AG10803 (cell line): Measurements from ENCODE around the gene FXR2.
"Not testable (repeated sequence)": the region's sequence is repeated elsewhere in the genome, so short reads cannot be mapped to it uniquely, and the experiment has no call there.

Source experiments
- DNase-seq: peaks from one replicate; pipeline ENCODE4 v3.0.0; 2010; ENCODE audit warnings: low read depth
- H3K4me3 ChIP-seq: 2 replicates; pipeline ENCODE4 v1.5.1; 2011; ENCODE audit warnings: mild to moderate bottlenecking, low read length, control low read depth
- TF ChIP-seq, protein P1 (sequence below): conservative IDR thresholded peaks from 2 replicates; pipeline ENCODE4 v1.5.1; 2011; ENCODE audit warnings: mild to moderate bottlenecking, low read length, control low read depth, inconsistent platforms

The FXR2 gene

DNA sequence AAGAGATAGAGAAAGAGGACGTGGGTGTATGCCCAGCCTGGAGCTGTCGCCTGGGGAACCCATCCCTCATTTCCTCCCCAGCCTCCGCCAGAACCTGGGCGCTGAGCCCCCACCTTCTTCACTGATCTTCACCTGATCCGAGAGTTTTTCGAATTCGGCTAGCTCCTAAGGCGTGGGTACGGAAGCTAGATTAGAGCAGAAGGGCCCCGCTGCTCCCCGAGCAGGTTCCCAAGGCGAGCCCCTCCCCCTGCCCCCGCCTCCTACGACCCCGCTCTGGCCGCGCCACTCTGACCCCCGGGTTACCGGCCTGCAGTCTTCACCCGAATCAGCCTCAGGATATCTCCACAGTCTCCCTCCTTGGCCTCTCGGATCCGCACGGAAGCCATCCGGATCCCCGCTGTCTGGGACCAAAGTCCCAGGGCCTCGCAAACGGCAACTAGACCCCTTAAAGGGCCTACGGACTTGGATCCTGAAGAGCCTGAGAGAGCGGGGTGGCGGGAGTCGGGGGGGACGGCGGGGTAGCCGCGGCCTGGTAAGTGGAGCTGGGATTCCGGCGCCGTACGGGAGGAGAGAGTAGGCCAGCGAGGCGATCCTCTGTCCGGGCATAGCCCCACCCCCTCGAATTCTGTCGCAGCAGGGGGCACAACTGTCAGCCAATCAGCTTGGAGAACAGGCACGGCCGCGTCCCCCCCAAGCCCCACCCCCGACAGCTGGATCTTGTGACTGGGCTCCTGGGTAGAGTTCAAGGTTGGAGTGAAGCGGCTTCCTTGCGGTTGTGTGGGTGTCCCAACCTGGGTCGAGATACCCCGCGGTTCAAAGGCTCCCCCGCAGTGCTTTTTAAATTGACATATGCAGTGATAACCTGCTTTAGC is 12.8 kb upstream of the FXR2 start, which contains the start of gene SAT2:
Gene SAT2 (minus strand): TSS at position 572 of the 872 bp plus-strand sequence. CDS start 186 bp downstream, at position 386.
- TF ChIP-seq, protein P1, sequence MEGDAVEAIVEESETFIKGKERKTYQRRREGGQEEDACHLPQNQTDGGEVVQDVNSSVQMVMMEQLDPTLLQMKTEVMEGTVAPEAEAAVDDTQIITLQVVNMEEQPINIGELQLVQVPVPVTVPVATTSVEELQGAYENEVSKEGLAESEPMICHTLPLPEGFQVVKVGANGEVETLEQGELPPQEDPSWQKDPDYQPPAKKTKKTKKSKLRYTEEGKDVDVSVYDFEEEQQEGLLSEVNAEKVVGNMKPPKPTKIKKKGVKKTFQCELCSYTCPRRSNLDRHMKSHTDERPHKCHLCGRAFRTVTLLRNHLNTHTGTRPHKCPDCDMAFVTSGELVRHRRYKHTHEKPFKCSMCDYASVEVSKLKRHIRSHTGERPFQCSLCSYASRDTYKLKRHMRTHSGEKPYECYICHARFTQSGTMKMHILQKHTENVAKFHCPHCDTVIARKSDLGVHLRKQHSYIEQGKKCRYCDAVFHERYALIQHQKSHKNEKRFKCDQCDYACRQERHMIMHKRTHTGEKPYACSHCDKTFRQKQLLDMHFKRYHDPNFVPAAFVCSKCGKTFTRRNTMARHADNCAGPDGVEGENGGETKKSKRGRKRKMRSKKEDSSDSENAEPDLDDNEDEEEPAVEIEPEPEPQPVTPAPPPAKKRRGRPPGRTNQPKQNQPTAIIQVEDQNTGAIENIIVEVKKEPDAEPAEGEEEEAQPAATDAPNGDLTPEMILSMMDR: no peak
- peak; percentile 93 for DNase-seq
- H3K4me3 ChIP-seq: peak within 1 kb of the TSS; percentile 83

DNA sequence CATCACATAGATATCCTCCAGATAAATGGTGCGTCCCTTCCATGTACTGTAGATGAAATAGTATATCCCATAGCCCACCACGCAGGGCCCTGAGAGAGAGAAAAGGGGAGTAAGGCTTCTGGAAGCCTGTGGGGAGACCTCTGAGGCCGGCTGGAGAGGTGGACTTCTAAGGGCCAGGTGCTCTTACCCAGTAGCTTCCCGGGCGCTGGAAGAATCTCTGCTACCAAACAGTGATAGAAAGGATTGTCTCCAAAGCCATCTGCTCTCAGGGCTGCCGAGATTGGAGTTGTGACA is 12.2 kb upstream of the FXR2 start:
- TF ChIP-seq, protein P1: no peak
- H3K4me3 ChIP-seq: peak overlapping the region; percentile 83
- no peak for DNase-seq

DNA sequence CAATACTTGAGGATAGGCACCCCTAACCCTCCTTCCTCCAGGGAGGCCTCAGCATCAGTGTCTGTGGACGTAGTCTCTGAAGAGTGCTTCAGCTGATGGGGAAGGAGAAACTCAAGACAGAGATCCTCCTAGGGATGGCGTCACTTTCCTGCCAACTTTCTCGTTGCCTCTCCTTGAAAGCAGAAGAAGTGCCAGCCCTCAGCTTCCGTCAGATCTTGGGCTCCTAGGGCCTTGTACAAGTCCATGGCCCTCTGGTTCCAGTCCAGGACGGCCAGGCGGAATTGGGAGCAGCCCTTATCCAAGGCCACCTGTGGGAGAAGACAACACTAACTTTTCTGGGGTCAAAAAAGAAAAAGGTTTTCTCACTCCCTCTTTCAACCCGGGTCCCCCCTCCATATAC is 11.6 kb upstream of the FXR2 start:
- TF ChIP-seq, protein P1: no peak
- H3K4me3 ChIP-seq: peak overlapping the region; percentile 83; the same call in 1 of the 2 replicates
- no peak for DNase-seq

DNA sequence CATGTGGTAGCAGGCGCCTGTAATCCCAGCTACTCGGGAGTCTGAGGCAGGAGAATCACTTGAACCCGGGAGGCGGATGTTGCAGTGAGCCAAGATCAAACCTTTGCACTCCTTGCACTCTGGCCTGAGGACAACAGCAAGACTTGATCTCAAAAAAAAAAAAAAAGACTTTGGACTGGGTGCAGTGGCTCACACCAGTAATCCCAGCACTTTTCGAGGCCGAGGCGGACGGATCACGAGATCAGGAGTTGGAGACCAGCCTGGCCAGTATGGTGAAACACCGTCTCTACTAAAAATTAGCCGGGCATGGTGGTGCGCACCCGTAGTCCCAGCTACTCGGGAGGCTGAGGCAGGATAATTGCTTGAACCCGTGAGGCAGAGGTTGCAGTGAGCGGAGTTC is 11.1 kb upstream of the FXR2 start:
- not testable (repeated sequence) for DNase-seq, H3K4me3 ChIP-seq

DNA sequence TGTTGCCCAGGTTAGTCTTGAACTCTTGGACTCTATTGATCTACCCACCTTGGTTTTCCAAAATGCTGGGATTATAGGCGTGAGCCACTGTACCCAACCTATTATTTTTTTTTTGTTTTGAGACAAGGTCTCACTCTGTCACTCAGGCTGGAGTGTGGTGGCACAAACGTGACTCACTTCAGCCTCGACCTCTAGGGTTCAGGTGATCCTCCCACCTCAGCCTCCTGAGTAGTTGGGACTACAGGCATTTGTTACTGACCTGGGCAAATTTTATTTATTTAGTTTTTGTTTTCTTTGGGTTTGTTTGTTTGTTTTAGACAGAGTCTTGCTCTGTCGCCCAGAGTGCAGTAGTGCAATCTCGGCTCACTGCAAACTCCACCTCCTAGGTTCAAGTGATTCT is 9.0 kb upstream of the FXR2 start:
- TF ChIP-seq, protein P1: no peak
- no peak for DNase-seq
- no peak overlapping the region for H3K4me3 ChIP-seq

DNA sequence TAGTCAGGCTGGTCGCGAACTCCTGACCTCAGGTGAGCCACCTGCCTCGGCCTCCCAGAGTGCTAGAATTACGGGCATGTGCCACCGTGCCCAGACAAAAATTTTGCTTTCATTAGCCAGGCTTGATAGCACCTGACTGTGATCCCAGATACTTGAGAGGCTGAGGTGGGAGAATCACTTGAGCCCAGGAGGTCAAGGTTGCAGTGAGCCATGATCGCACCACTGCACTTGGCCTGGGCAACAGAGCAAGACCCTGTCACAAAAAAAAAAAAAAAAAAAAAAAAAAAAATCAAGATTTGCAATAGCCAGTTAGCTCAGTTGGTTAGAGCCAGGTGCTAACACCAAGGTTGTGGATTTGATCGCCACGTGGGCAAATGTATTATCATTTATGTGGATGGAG is 6.1 kb upstream of the FXR2 start:
- no peak overlapping the region for H3K4me3 ChIP-seq
- no peak for DNase-seq
- TF ChIP-seq, protein P1: no peak

DNA sequence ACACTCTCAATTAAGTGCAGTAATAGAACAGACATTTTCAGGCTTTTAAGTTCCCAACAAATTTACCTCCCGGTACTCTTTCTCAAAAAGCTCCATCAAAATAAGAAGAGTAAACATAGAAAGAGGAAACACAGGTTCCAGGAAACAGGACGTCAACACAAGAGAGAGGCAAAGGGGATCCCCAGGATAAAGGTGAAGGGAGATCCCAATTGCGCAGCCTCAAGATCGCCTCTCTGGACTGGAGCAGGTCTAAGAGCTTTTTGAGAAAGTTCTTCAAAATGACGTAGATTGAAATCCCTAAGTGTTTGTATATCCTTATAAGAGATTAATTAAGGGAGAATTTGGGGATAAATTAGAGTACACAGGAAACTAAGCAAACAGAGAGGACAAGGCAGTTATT is 3.9 kb upstream of the FXR2 start:
- DNase-seq: no peak
- H3K4me3 ChIP-seq: no peak overlapping the region
- TF ChIP-seq, protein P1: no peak
